GDM1 (cell line): ENCODE data around the gene DPP6.

Source experiments
- DNase-seq: peaks from one replicate; lab custom pipeline; 2025; lab: John Stamatoyannopoulos, UW

The DPP6 gene

GRCh38 chr7:154532771-154533170 lies 480.6 kb downstream of the DPP6 start:
- no peak for DNase-seq

- no peak for DNase-seq
Observed at GRCh38 chr7:154540596-154540995, 488.4 kb downstream of the DPP6 start.

GRCh38 chr7:154541606-154542005 lies 489.4 kb downstream of the DPP6 start:
- no peak for DNase-seq

GRCh38 chr7:154546946-154547587 lies 494.9 kb downstream of the DPP6 start:
- no peak for DNase-seq

- DNase-seq: no peak
Observed at GRCh38 chr7:154553711-154554265, 501.6 kb downstream of the DPP6 start.

- no peak for DNase-seq
Observed at GRCh38 chr7:154559454-154559853, 507.3 kb downstream of the DPP6 start.

GRCh38 chr7:154564676-154565075 lies 512.5 kb downstream of the DPP6 start:
- DNase-seq: no peak

GRCh38 chr7:154566877-154567276 lies 514.7 kb downstream of the DPP6 start:
- no peak for DNase-seq

GRCh38 chr7:154568346-154568745 lies 516.1 kb downstream of the DPP6 start:
- DNase-seq: no peak

GRCh38 chr7:154569916-154570315 lies 517.7 kb downstream of the DPP6 start:
- no peak for DNase-seq

- no peak for DNase-seq
Observed at GRCh38 chr7:154571772-154572171, 519.6 kb downstream of the DPP6 start.

GRCh38 chr7:154574235-154574634 lies 522.0 kb downstream of the DPP6 start:
- no peak for DNase-seq

GRCh38 chr7:154575497-154575896 lies 523.3 kb downstream of the DPP6 start:
- no peak for DNase-seq

- DNase-seq: no peak
Observed at GRCh38 chr7:154576604-154577003, 524.4 kb downstream of the DPP6 start.

GRCh38 chr7:154577141-154577873 lies 525.1 kb downstream of the DPP6 start:
- DNase-seq: no peak

GRCh38 chr7:154578336-154578735 lies 526.1 kb downstream of the DPP6 start:
- no peak for DNase-seq

GRCh38 chr7:154579711-154580110 lies 527.5 kb downstream of the DPP6 start:
- no peak for DNase-seq

GRCh38 chr7:154581251-154581890 lies 529.2 kb downstream of the DPP6 start:
- DNase-seq: no peak

GRCh38 chr7:154583454-154583853 lies 531.3 kb downstream of the DPP6 start:
- DNase-seq: no peak

GRCh38 chr7:154584352-154585252 lies 532.4 kb downstream of the DPP6 start:
- DNase-seq: no peak

GRCh38 chr7:154587792-154588191 lies 535.6 kb downstream of the DPP6 start:
- DNase-seq: no peak

GRCh38 chr7:154591544-154591943 lies 539.3 kb downstream of the DPP6 start:
- DNase-seq: no peak
